Brain pericyte (primary cell): ENCODE results near the gene WEE2.
A peak's percentile ranks its signal among the peaks of the same experiment; 100 is the strongest.
"Not testable (repeated sequence)": the region's sequence is repeated elsewhere in the genome, so short reads cannot be mapped to it uniquely, and the experiment has no call there.

ENCODE experiments used
- DNase-seq: peaks from one replicate; pipeline ENCODE4 v3.0.0-alpha.2; 2012; ENCODE audit warnings: low read depth, low spot score

The WEE2 gene

GRCh38 chr7:141714571-141714970 lies 6.4 kb downstream of the WEE2 start:
- no peak for DNase-seq

GRCh38 chr7:141715018-141715417 lies 6.9 kb downstream of the WEE2 start:
- DNase-seq: no peak

GRCh38 chr7:141715794-141716689 lies 7.9 kb downstream of the WEE2 start:
- DNase-seq: no peak

GRCh38 chr7:141717450-141717849 lies 9.3 kb downstream of the WEE2 start:
- no peak for DNase-seq

- no peak for DNase-seq
These were observed 14.4 kb downstream of the WEE2 start for GRCh38 chr7:141722529-141722928.

- no peak for DNase-seq
These were observed 20.9 kb downstream of the WEE2 start for GRCh38 chr7:141729020-141729419.

GRCh38 chr7:141731476-141732149 lies 23.5 kb downstream of the WEE2 start:
- no peak for DNase-seq

- DNase-seq: no peak
These were observed 29.1 kb downstream of the WEE2 start for GRCh38 chr7:141737118-141737835.

GRCh38 chr7:141737836-141738591 lies 29.9 kb downstream of the WEE2 start, which contains the start of gene SSBP1:
TSS of gene SSBP1 (plus strand) at chr7:141738358. CDS start at chr7:141739167, 809 bp downstream.
- peak; percentile 92 for DNase-seq

GRCh38 chr7:141738592-141739013 lies 30.4 kb downstream of the WEE2 start:
- DNase-seq: no peak

GRCh38 chr7:141739250-141739649 lies 31.1 kb downstream of the WEE2 start:
- no peak for DNase-seq

- DNase-seq: no peak
These were observed 34.1 kb downstream of the WEE2 start for GRCh38 chr7:141742229-141742628.

- no peak for DNase-seq
These were observed 36.0 kb downstream of the WEE2 start for GRCh38 chr7:141744131-141744530.

- no peak for DNase-seq
These were observed 40.2 kb downstream of the WEE2 start for GRCh38 chr7:141748396-141748795.

GRCh38 chr7:141751904-141752303 lies 43.8 kb downstream of the WEE2 start:
- DNase-seq: not testable (repeated sequence)

- DNase-seq: no peak
These were observed 44.5 kb downstream of the WEE2 start for GRCh38 chr7:141752634-141753033.

GRCh38 chr7:141754939-141755338 lies 46.8 kb downstream of the WEE2 start:
- no peak for DNase-seq

GRCh38 chr7:141763797-141764196 lies 55.6 kb downstream of the WEE2 start, which contains the start of gene TAS2R3:
TSS of gene TAS2R3 (plus strand) at chr7:141764097. CDS start at chr7:141764159, 62 bp downstream.
- DNase-seq: no peak

- DNase-seq: not testable (repeated sequence)
These were observed 62.0 kb downstream of the WEE2 start for GRCh38 chr7:141770083-141770583.

GRCh38 chr7:141776374-141776773 lies 68.2 kb downstream of the WEE2 start, which contains the start of gene TAS2R4:
TSS of gene TAS2R4 (plus strand) at chr7:141776674. CDS start at chr7:141778489, 1,815 bp downstream.
- DNase-seq: no peak
